T-helper 2 cell treated with Interferon-gamma antibody and Interleukin-4, amounts not matched to agents 100 ng/mL and 5 ng/mL, for 36 hours (primary cell): ENCODE results near the gene TGM1. TPM values are rescaled to one million over a fixed set of nuclear protein-coding genes. Genes with fewer than 3 reads are reported as not detected.

ENCODE experiments used
- intact Hi-C: fragments of 100-400 bp; cut with micrococcal nuclease; formaldehyde crosslinking; loops from one replicate; pipeline ENCODE4 v1.15.1; 2023
- total RNA-seq: library from RNA; stranded (reverse); gene quantifications from 2 replicates; pipeline ENCODE4 v1.2.3, GENCODE V29; 2022

TGM1 gene
- total RNA-seq, 1 donor from 2014 or later: 5.6 TPM

DNA sequence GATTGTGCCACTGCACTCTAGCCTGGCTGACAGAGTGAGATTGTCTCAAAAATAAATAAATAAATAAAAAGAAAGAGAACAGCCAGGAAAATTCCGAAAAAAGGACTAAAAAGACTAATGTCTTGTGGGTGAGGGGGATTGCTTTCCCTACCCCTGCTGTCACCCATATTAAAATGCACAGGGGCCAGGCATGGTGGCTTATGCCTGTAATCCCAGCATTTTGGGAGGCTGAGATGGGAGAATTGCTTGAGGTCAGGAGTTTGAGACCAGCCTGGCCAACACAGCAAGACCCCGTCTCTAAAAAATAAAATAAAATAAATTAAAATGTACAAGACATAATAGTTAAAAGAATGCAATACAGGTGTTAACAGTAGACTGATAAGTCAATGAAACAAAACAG is 30.5 kb upstream of the TGM1 start:
- intact Hi-C loops: no loop called here

DNA sequence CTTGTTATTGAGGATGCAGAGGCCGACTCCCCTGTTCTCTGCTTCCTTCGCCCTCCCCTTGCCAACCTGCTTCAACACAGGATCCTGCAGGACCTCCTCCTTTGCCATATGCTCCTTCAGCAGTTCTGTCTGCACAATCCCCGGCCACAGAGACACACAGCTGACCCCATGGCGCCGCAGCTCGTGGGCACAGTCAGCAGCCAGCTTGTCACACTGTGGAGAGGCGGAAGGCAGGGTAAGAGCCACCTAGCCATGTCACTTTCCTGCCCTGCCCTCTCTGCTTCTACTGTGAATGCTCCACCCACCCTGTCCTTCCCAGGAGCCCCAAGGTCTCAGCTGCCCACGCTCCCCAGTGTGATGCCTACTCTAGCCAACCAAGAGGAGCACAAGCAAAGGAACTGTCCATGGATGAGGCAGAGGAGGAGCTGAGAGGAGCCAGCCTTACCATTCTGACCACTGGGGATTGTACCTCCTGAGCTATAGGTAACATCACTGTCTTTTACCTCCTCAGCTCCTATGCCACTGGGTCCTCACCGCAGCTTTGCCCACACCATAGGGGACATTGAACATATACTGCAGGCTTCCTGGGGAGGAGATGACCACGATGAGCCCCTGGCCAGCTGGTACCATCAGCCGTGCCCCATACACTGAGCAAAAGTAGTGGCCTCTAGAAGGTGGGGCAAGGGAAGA is 29.3 kb upstream of the TGM1 start:
- intact Hi-C loops: no loop called here

DNA sequence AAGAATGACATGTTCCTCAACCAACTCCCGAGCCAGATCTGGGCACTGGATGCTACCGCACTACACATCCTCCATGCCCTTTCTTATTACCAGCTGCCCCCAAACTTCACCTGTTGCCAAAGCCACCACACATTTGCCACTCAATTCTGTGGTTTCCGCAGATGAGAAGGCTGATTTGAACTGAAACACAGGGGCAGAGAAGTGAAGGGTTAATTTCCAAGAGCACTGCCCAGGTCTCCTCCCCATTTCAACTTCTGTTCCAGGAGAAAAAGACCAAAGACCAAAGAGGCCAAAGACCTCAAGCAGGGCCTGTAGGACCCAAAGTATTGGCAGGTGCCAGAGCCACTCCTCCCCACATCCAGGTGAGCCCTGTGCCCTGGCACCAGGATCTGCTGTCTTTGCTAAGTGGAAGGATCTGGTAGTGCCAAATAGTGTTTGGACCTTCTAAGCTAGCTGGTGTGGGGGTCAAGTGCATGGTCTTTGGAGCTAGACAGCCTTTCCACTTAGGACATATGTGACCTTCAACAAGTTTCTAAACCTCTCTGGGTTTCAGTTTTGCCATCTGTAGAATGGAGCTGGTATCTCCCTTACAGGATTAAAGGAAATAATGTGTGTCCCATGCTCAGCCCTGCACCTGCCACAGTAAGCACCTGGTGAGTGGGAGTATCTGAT is 28.6 kb upstream of the TGM1 start:
- intact Hi-C loops: no loop called here

- intact Hi-C loops: no loop called here
Measured at GRCh38 chr14:24290746-24291145, 27.8 kb upstream of the TGM1 start.

GRCh38 chr14:24289649-24290280 is 26.8 kb upstream of the TGM1 start:
- intact Hi-C loops: no loop called here

DNA sequence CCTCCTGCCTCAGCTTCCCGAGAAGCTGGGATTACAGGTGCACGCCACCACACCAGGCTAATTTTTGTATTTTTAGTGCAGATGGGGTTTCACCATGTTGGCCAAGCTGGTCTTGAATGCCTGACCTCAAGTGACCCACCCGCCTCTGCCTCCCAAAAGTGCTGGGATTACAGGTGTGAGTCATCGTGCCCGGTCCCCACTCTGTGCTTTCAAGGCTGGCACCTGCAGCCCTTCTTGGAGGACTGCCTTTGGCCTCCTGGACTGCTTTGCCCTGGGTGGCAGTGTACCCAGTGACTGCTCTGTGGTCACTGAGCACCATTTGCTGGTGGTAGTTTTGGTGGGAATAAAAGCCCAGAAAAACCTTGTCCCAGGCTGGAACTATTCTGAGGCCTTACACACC is 24.0 kb upstream of the TGM1 start:
- intact Hi-C loops: no loop called here

DNA sequence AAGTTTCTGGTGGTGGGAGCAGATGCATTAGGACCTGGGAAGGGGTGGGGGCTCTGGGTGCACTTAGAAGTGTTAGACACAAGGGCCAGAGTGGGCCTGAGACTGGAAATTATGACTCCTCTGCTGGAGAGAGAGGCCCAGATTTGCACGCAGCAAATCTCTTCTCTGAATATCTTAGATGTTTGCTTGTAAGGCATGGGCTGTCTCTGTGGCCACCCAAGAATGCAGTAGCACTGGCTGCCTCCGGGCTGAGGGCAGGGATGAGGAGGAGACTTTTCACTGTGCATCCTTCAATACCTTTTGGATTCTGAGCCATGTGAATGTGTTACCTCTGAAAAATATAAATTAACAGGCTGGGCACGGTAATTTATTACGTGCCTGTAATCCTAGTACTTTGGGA is 22.4 kb upstream of the TGM1 start:
- intact Hi-C loops: no loop called here

- intact Hi-C loops: no loop called here
Measured at GRCh38 chr14:24284501-24285035, 21.6 kb upstream of the TGM1 start.

DNA sequence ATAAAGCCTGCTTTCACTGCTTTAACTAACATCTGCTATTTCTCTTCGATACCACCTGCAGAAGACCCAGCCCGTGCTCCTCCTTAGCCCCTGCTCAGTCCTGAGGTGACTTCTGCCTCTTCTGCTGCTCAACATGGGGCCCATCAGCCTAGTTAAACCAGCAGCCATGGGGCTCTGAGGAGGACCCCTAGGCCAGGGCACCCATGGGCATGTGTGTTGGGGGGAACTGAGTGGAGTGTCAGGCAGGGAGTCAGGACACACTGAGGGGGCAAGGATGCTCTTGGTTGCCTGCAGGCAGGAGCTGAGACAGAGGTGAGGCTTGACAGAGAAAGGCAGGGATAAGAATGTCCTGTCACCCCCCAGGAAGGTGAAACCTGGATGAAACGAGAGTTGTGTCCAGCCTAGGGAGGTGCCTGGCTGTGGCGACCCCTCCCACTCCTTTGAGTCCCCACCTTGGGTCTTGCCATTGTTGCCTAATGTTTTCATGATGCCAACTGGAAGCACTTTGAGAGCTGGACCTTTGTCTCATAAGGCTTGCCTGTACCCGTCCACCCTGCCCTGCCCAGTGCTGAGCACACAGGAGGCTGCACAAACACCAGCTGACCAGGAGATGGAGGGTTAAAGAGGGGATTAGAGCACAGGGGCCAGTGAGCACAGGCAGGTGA is 21.0 kb upstream of the TGM1 start:
- intact Hi-C loops: no loop called here

GRCh38 chr14:24282736-24283135 is 19.8 kb upstream of the TGM1 start:
- intact Hi-C loops: no loop called here

DNA sequence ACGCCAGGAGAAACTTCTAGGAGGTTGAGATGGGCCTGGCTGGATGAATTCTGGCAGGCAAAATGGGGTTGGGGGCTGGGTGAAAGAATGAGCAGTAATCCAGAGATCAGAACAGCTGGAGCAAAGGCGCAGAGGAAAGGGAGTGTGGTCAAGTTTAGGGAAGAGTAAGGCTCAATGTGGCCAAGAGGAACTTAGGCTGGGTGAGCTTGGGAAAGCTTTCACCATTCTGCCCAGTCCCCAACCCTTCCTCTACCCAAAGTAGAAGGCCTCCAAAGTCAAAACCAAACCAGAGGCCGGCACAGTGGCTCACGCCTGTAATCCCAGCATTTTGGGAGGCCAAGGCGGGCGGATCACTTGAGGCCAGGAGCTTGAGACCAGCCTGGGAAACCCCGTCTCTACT is 18.7 kb upstream of the TGM1 start:
- intact Hi-C loops: no loop called here

- intact Hi-C loops: no loop called here
Measured at GRCh38 chr14:24280797-24281460, 18.0 kb upstream of the TGM1 start.

DNA sequence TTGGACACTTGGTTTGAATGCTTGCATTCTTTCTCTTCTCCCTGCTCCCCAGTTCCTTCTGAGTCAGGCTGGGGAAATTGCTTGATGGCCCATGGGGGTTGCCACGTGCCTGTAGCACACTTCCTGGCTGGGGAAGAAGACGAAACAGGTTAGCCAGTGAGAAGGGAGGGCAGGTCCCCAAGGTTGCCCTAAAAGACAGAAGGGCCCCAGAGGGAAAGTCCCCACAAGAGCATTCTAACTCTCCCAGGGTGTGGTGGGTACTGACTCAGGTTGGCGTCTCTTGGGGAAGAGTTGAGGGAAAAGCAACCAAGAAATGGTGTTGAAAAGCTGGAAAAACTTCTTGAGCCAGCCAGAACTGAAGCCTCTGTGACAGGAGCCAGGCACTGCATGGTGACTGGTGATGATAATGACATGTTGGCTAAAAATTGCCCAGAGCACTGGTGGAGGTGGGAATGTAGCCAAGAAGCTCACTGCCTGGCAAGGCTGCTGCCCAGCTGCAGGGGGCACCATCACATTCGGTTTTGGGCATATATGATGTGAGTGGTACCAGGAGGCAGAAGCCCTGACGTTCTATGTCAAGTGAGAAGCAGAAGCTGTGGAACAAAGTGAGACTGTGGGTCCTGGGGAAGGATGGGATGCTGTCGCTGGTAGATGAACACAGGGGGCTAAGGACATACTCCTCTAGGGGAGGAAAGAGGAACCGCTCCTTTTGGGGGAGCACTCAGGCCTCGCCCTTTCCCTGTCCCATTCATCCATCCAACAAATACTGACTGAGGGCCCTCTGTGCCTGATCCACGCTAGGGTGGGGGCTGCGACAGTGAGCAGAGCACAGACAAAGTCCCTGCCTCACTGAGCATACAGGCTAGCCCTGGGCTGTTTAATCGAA is 16.6 kb upstream of the TGM1 start:
- intact Hi-C loops: loop anchor here (1.0 kb wide), 1 partner anchor 20 kb away; the partner anchor contains the start of genes DHRS1 and NOP9

GRCh38 chr14:24278424-24278823 is 15.4 kb upstream of the TGM1 start:
- intact Hi-C loops: no loop called here

- intact Hi-C loops: no loop called here
Measured at GRCh38 chr14:24277606-24278321, 14.8 kb upstream of the TGM1 start.

- intact Hi-C loops: no loop called here
Measured at GRCh38 chr14:24277071-24277470, 14.1 kb upstream of the TGM1 start.

- intact Hi-C loops: no loop called here
Measured at GRCh38 chr14:24274101-24274543, 11.1 kb upstream of the TGM1 start.

- intact Hi-C loops: no loop called here
Measured at GRCh38 chr14:24273422-24273998, 10.5 kb upstream of the TGM1 start.

DNA sequence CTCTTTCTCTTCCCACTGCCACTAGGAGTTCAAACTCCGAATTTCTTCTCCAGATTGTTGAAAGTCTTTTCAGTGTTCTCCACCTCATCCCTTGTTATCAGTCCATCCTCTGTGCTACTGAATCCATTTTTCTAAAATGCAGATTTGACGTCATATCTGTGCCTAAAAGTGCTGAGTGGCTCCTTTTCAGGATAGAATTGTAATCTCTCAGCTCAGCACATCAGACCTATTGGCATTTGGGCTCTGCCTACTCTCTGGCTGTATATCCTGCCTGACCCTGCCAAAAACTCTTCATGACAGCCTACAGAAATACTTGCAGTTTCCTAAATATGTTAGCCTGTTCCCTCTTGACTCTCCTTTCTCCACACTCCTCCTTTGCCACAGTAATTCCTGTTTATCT is 9.5 kb upstream of the TGM1 start:
- intact Hi-C loops: no loop called here
